ENCODE results near the gene STN1. TPM values are rescaled to one million over a fixed set of nuclear protein-coding genes. Genes with fewer than 3 reads are reported as not detected.

The STN1 gene
- polyA plus RNA-seq, 1 of the 3 experiments (the other 2 are of a cell fraction) = 22.1 TPM

- no peak for TF ChIP-seq TEAD4 (IDR thresholded peaks at IDR 0.05; ENCODE audit: borderline replicate concordance, insufficient read depth)
- no peak for TF ChIP-seq ELF1 (IDR thresholded peaks at IDR 0.05)
- TF ChIP-seq, protein P1, sequence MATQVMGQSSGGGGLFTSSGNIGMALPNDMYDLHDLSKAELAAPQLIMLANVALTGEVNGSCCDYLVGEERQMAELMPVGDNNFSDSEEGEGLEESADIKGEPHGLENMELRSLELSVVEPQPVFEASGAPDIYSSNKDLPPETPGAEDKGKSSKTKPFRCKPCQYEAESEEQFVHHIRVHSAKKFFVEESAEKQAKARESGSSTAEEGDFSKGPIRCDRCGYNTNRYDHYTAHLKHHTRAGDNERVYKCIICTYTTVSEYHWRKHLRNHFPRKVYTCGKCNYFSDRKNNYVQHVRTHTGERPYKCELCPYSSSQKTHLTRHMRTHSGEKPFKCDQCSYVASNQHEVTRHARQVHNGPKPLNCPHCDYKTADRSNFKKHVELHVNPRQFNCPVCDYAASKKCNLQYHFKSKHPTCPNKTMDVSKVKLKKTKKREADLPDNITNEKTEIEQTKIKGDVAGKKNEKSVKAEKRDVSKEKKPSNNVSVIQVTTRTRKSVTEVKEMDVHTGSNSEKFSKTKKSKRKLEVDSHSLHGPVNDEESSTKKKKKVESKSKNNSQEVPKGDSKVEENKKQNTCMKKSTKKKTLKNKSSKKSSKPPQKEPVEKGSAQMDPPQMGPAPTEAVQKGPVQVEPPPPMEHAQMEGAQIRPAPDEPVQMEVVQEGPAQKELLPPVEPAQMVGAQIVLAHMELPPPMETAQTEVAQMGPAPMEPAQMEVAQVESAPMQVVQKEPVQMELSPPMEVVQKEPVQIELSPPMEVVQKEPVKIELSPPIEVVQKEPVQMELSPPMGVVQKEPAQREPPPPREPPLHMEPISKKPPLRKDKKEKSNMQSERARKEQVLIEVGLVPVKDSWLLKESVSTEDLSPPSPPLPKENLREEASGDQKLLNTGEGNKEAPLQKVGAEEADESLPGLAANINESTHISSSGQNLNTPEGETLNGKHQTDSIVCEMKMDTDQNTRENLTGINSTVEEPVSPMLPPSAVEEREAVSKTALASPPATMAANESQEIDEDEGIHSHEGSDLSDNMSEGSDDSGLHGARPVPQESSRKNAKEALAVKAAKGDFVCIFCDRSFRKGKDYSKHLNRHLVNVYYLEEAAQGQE (IDR thresholded peaks at IDR 0.05; ENCODE audit: low read depth, low read length) = no peak
- no peak for TF ChIP-seq FOXJ3 (CRISPR knock-in tag; IDR thresholded peaks at IDR 0.05)
- no peak for TF ChIP-seq POLR2AphosphoS5 (IDR thresholded peaks at IDR 0.05; ENCODE audit: low read depth, low read length)
Measured at GRCh38 chr10:103922659-103923058, 4.7 kb upstream of the STN1 start (continued).

DNA sequence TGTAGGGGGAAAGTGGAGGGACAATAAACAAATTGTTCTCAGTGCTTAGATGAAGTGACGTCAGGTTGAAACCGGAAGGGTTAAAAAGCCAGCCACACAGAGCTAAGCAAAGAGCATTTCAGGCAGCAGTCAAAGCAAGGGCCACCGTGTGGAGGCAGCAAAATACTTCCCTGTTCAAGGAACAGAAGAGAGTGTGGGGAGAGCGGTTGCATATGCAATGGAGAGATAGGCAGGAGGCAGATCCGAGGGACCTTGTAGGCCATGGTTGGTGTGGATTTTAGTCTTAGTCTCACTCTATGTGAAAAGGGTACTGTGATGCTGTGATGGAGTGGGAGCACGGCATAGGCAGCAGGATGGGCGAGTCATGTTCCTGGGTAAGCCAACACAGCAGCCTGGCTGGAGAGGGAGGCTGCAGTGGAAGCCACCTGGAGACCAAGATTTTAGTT is 3.8 kb upstream of the STN1 start:
- no peak for DNase-seq
- H3K9ac ChIP-seq = no peak overlapping the region
- CTCF ChIA-PET = no interaction called here
- H3K4me1 ChIP-seq (ENCODE audit: control insufficient read depth in 1 of 2, insufficient read depth in 2 of 2, low read depth in 1 of 2, low read length in 1 of 2) = peaks cover 3 to 11% of the 10 kb centered on the region in 2 experiments; a peak in 2 of 4 replicates
- H3F3A ChIP-seq (replicated peaks; ENCODE audit: insufficient read depth) = peaks cover 11% of the 10 kb centered on the region
- TF ChIP-seq ELF1 (IDR thresholded peaks at IDR 0.05) = no peak
- no peak for TF ChIP-seq NFIC (IDR thresholded peaks at IDR 0.05; ENCODE audit: borderline replicate concordance)
- TF ChIP-seq YY1 (IDR thresholded peaks at IDR 0.05; ENCODE audit: low read depth) = no peak
- TF ChIP-seq USF1 (IDR thresholded peaks at IDR 0.05; ENCODE audit: borderline replicate concordance, low read depth) = no peak
- no peak for TF ChIP-seq FOXJ3 (CRISPR knock-in tag; IDR thresholded peaks at IDR 0.05)
- TF ChIP-seq, protein P1 (IDR thresholded peaks at IDR 0.05; ENCODE audit: low read depth, low read length) = no peak
- TF ChIP-seq, protein P2, sequence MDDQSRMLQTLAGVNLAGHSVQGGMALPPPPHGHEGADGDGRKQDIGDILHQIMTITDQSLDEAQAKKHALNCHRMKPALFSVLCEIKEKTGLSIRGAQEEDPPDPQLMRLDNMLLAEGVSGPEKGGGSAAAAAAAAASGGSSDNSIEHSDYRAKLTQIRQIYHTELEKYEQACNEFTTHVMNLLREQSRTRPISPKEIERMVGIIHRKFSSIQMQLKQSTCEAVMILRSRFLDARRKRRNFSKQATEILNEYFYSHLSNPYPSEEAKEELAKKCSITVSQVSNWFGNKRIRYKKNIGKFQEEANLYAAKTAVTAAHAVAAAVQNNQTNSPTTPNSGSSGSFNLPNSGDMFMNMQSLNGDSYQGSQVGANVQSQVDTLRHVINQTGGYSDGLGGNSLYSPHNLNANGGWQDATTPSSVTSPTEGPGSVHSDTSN (IDR thresholded peaks at IDR 0.05) = no peak
- TF ChIP-seq EZH2phosphoT487 (IDR thresholded peaks at IDR 0.05; ENCODE audit: borderline replicate concordance, low read depth) = no peak
- no peak for TF ChIP-seq RAD21 (IDR thresholded peaks at IDR 0.05; ENCODE audit: low read length)
- TF ChIP-seq TCF12 (IDR thresholded peaks at IDR 0.05) = no peak
- POLR2A ChIA-PET = no interaction called here
- no peak overlapping the region for H2AFZ ChIP-seq (ENCODE audit: low read depth)
- H3K4me3 ChIP-seq (ENCODE audit: low read depth in 2 of 2, low read length in 1 of 2) = no peak overlapping the region
- H3K36me3 ChIP-seq (replicated peaks in 1 of 2; ENCODE audit: control insufficient read depth in 1 of 2, insufficient read depth in 2 of 2, low read length in 1 of 2) = no peaks in the 10 kb centered on the region
- WGBS (ENCODE audit: low lambda C conversion rate) = 75% methylated on average over 7 of the region's 7 CpGs
- H3K27me3 ChIP-seq (ENCODE audit: insufficient read depth) = no peaks in the 10 kb centered on the region
- no peak overlapping the region for H3K4me2 ChIP-seq
- H4K20me1 ChIP-seq (ENCODE audit: insufficient read depth) = no peaks in the 10 kb centered on the region
- H3K9me2 ChIP-seq = no peaks in the 10 kb centered on the region
- H3K79me2 ChIP-seq (ENCODE audit: insufficient read depth) = peaks cover 11% of the 10 kb centered on the region
- no peak overlapping the region for H3K27ac ChIP-seq (ENCODE audit: low read depth in 2 of 2, low read length in 1 of 2)
- H3K9me3 ChIP-seq = no peaks in the 10 kb centered on the region
